HPDE6-E6E7 (cell line): Measurements from ENCODE around the gene PPP6R1.
A peak's percentile ranks its signal among the peaks of the same experiment; 100 is the strongest.

Experiments used
- DNase-seq: peaks from one replicate; pipeline ENCODE4 v3.0.0; 2011; ENCODE audit warnings: missing footprints; ENCODE audit errors: extremely low spot score

PPP6R1 gene

GRCh38 chr19:55258828-55259539 lies at the start of gene PPP6R1:
PPP6R1 (minus strand) TSS chr19:55259017; CDS start chr19:55247103, 11,914 bp downstream.
- DNase-seq = peak; percentile 99

- DNase-seq = no peak
Observed at GRCh38 chr19:55308281-55308680, 49.5 kb upstream of the PPP6R1 start.

GRCh38 chr19:55306712-55307111 lies 47.9 kb upstream of the PPP6R1 start:
- no peak for DNase-seq

GRCh38 chr19:55305983-55306562 lies 47.3 kb upstream of the PPP6R1 start:
- DNase-seq = no peak

- no peak for DNase-seq
Observed at GRCh38 chr19:55305491-55305890, 46.7 kb upstream of the PPP6R1 start.

GRCh38 chr19:55304980-55305379 lies 46.2 kb upstream of the PPP6R1 start:
- no peak for DNase-seq

- no peak for DNase-seq
Observed at GRCh38 chr19:55304279-55304978, 45.6 kb upstream of the PPP6R1 start.

- no peak for DNase-seq
Observed at GRCh38 chr19:55303477-55303876, 44.7 kb upstream of the PPP6R1 start.

- DNase-seq = no peak
Observed at GRCh38 chr19:55302318-55302703, 43.5 kb upstream of the PPP6R1 start.

GRCh38 chr19:55301459-55302317 lies 42.9 kb upstream of the PPP6R1 start:
- peak; percentile 99 for DNase-seq

GRCh38 chr19:55300886-55301458 lies 42.2 kb upstream of the PPP6R1 start:
- DNase-seq = no peak

GRCh38 chr19:55299991-55300390 lies 41.2 kb upstream of the PPP6R1 start:
- DNase-seq = no peak

- DNase-seq = no peak
Observed at GRCh38 chr19:55297267-55297666, 38.5 kb upstream of the PPP6R1 start.

GRCh38 chr19:55289117-55289796 lies 30.4 kb upstream of the PPP6R1 start:
- DNase-seq = no peak

GRCh38 chr19:55287361-55288079 lies 28.7 kb upstream of the PPP6R1 start:
- DNase-seq = no peak

GRCh38 chr19:55285229-55285890 lies 26.5 kb upstream of the PPP6R1 start:
- DNase-seq = no peak

- DNase-seq = no peak
Observed at GRCh38 chr19:55284405-55285058, 25.7 kb upstream of the PPP6R1 start.

GRCh38 chr19:55283548-55284377 lies 24.9 kb upstream of the PPP6R1 start, which contains the start of gene BRSK1:
BRSK1 (plus strand) TSS chr19:55283997; CDS start chr19:55284443, 446 bp downstream.
- no peak for DNase-seq
